T-cell (primary cell): ENCODE data around the gene ARAP1. TPM values are rescaled to one million over a fixed set of nuclear protein-coding genes. Genes with fewer than 3 reads are reported as not detected.

ENCODE experiments used
- ATAC-seq, 4 experiments: fragments of 200-7000 bp in 3 of 4; fragments of 150-1000 bp in 1 of 4; cut with Tn5 transposase; replicated peaks in 1 of 4; 1 replicate in 3 of 4; 2 replicates in 1 of 4; pipeline ENCODE4 v1.10.0; 2021; ENCODE audit warnings: moderate library complexity in 3 of 4, mild to moderate bottlenecking in 2 of 4, moderate number of reproducible peaks in 1 of 4
- CTCF ChIA-PET, 2 donors: fragments of 300-600 bp; sonication (Branson Sonifier 250); formaldehyde crosslinking; loops; one replicate each; lab custom pipeline; 2022; ENCODE audit warnings: antibody characterized with exemption in 2 of 2; lab: Charles Lee
- POLR2A ChIA-PET, 2 donors: fragments of 300-600 bp; sonication (Branson Sonifier 250); formaldehyde crosslinking; loops; one replicate each; lab custom pipeline; 2022; ENCODE audit warnings: antibody characterized with exemption in 2 of 2; lab: Charles Lee
- DNase-seq, 35 experiments: peaks; one replicate each; pipeline versions ENCODE4 v3.0.0 to v3.0.0-alpha.2; 2013 to 2023
- H3K27ac ChIP-seq: one replicate; pipeline ENCODE4 v1.5.1; 2013; ENCODE audit warnings: low read length
- H3K27me3 ChIP-seq, 2 experiments: replicated peaks in 1 of 2; 1 replicate in 1 of 2; 2 replicates in 1 of 2; pipeline versions ENCODE4 v1.6.1 to v1.7.0; 2013; ENCODE audit warnings: low read length in 1 of 2, mixed read lengths in 1 of 2; ENCODE audit not compliant: control insufficient read depth in 2 of 2, insufficient read depth in 2 of 2; ENCODE audit errors: extremely low read depth in 1 of 2
- H3K36me3 ChIP-seq, 2 donors: 1 replicate in 1 of 2; 2 replicates in 1 of 2; pipeline versions ENCODE4 v1.6.1 to v1.7.0; 2013; ENCODE audit warnings: low read length in 1 of 2; ENCODE audit not compliant: control insufficient read depth in 2 of 2, insufficient read depth in 1 of 2; ENCODE audit errors: extremely low read depth in 1 of 2
- H3K4me1 ChIP-seq, 2 experiments: 1 replicate in 1 of 2; 2 replicates in 1 of 2; pipeline versions ENCODE4 v1.6.1 to v1.7.0; 2013; ENCODE audit warnings: low read length in 2 of 2, mixed read lengths in 1 of 2; ENCODE audit not compliant: insufficient read depth in 2 of 2, control insufficient read depth in 1 of 2; ENCODE audit errors: extremely low read depth in 1 of 2
- H3K4me3 ChIP-seq, 2 donors: 1 replicate in 1 of 2; 2 replicates in 1 of 2; pipeline versions ENCODE4 v1.5.1 to v1.7.0; 2013; ENCODE audit warnings: mild to moderate bottlenecking in 2 of 2, low read length in 1 of 2, moderate library complexity in 1 of 2; ENCODE audit not compliant: control insufficient read depth in 1 of 2; ENCODE audit errors: extremely low read depth in 1 of 2
- H3K9me3 ChIP-seq: 2 replicates; pipeline ENCODE4 v1.7.0; 2013
- H3K27ac Mint-ChIP-seq, 2 donors: one replicate each; pipeline ENCODE4 v1.8.0; 2020 to 2021; ENCODE audit warnings: mild to moderate bottlenecking in 2 of 2, mixed read lengths in 2 of 2
- H3K27me3 Mint-ChIP-seq, 2 donors: one replicate each; pipeline ENCODE4 v1.8.0; 2021 to 2022; ENCODE audit warnings: mixed read lengths in 2 of 2
- H3K36me3 Mint-ChIP-seq: one replicate; pipeline ENCODE4 v1.8.0; 2021; ENCODE audit warnings: mixed read lengths
- H3K4me1 Mint-ChIP-seq, 3 donors: one replicate each; pipeline ENCODE4 v1.8.0; 2020 to 2022; ENCODE audit warnings: mixed read lengths in 3 of 3, mild to moderate bottlenecking in 1 of 3
- H3K4me3 Mint-ChIP-seq, 3 donors: one replicate each; pipeline ENCODE4 v1.8.0; 2020 to 2022; ENCODE audit warnings: mild to moderate bottlenecking in 3 of 3, mixed read lengths in 3 of 3, moderate library complexity in 3 of 3
- H3K9me3 Mint-ChIP-seq, 3 donors: one replicate each; pipeline ENCODE4 v1.8.0; 2020 to 2022; ENCODE audit warnings: mixed read lengths in 3 of 3
- WGBS: methylation state at CpG from one replicate; pipeline ENCODE4 v1.1.5; 2013; ENCODE audit warnings: missing lambda C conversion rate; ENCODE audit not compliant: insufficient coverage; 5-methylcytosine and 5-hydroxymethylcytosine counted together
- total RNA-seq, 35 experiments: library from RNA in 6 of 35; stranded (reverse) in 6 of 35; fragments of 120-200 nt in 1 of 35; gene quantifications; one replicate each; pipeline versions ENCODE4 v1.2.1 to v1.2.4 and lab custom pipeline; 2013 to 2026

Gene ARAP1
- total RNA-seq, 5 donors from 2014 or later (not counting 1 experiment from before 2014, with no cell fraction given) = 117 to 162 (median 148) TPM

- H3K36me3 Mint-ChIP-seq = peaks cover 5% of the 10 kb centered on the region
- no peak overlapping the region for H3K27ac ChIP-seq
- no peak overlapping the region for H3K27ac Mint-ChIP-seq
- no peaks in the 10 kb centered on the region for H3K9me3 ChIP-seq
- no peak for ATAC-seq
- H3K27me3 ChIP-seq = peaks cover 0 to 2% of the 10 kb centered on the region in 2 experiments
- no peaks in the 10 kb centered on the region for H3K36me3 ChIP-seq
- H3K9me3 Mint-ChIP-seq = no peaks in the 10 kb centered on the region
- POLR2A ChIA-PET = no interaction called here
- H3K4me1 Mint-ChIP-seq = peaks cover 10 to 30% (median 13%) of the 10 kb centered on the region in 3 donors
- 91% methylated on average over 12 of the region's 12 CpGs for WGBS
- H3K27me3 Mint-ChIP-seq = no peaks in the 10 kb centered on the region
- H3K4me1 ChIP-seq = peaks cover 0 to 4% of the 10 kb centered on the region in 2 experiments
- CTCF ChIA-PET = interaction anchor here in 1 of 2 donors (0.6 kb wide), 1 partner anchor 47 kb away, joined by 4 read pairs; no protein-coding TSS in a partner anchor
- DNase-seq = no peak
- no peak overlapping the region for H3K4me3 ChIP-seq
- no peak overlapping the region for H3K4me3 Mint-ChIP-seq
Measured at GRCh38 chr11:72772059-72772458, 19.9 kb upstream of the ARAP1 start.

- H3K27ac ChIP-seq = no peak overlapping the region
- no CpG with 5 or more reads among the region's 4 CpGs for WGBS
- ChIA-PET POLR2A (no interaction called here), CTCF (no interaction called here)
- H3K4me1 ChIP-seq = peaks cover 0 to 3% of the 10 kb centered on the region in 2 experiments
- peaks cover 0 to 5% of the 10 kb centered on the region in 2 experiments for H3K27me3 ChIP-seq
- Mint-ChIP-seq H3K4me1 (peaks cover 7 to 25% (median 10%) of the 10 kb centered on the region in 3 donors), H3K36me3 (peaks cover 5% of the 10 kb centered on the region), H3K27me3 (no peaks in the 10 kb centered on the region), H3K27ac (no peak overlapping the region), H3K4me3 (no peak overlapping the region), H3K9me3 (no peaks in the 10 kb centered on the region)
- H3K9me3 ChIP-seq = no peaks in the 10 kb centered on the region
- no peaks in the 10 kb centered on the region for H3K36me3 ChIP-seq
- no peak for DNase-seq
- H3K4me3 ChIP-seq = no peak overlapping the region
- no peak for ATAC-seq
Measured at GRCh38 chr11:72771507-72771906, 19.3 kb upstream of the ARAP1 start.

GRCh38 chr11:72770799-72771198, 18.6 kb upstream of the ARAP1 start:
- H3K9me3 ChIP-seq = no peaks in the 10 kb centered on the region
- Mint-ChIP-seq H3K27ac (no peak overlapping the region), H3K4me3 (no peak overlapping the region), H3K9me3 (no peaks in the 10 kb centered on the region), H3K27me3 (no peaks in the 10 kb centered on the region), H3K36me3 (peaks cover 5% of the 10 kb centered on the region), H3K4me1 (peaks cover 4 to 18% (median 6%) of the 10 kb centered on the region in 3 donors)
- ChIA-PET CTCF (no interaction called here), POLR2A (no interaction called here)
- peaks cover 0 to 5% of the 10 kb centered on the region in 2 experiments for H3K27me3 ChIP-seq
- no peaks in the 10 kb centered on the region for H3K4me1 ChIP-seq
- no peak overlapping the region for H3K27ac ChIP-seq
- ATAC-seq (no peak), DNase-seq (no peak)
- H3K36me3 ChIP-seq = no peaks in the 10 kb centered on the region
- 100% methylated on average over 2 of the region's 3 CpGs for WGBS
- no peak overlapping the region for H3K4me3 ChIP-seq

GRCh38 chr11:72769680-72770079, 17.5 kb upstream of the ARAP1 start:
- H3K27ac ChIP-seq = no peak overlapping the region
- no peak overlapping the region for H3K4me3 ChIP-seq
- Mint-ChIP-seq H3K36me3 (peaks cover 5% of the 10 kb centered on the region), H3K4me1 (peaks cover 0 to 8% (median 4%) of the 10 kb centered on the region in 3 donors), H3K27ac (no peak overlapping the region), H3K9me3 (no peaks in the 10 kb centered on the region), H3K27me3 (no peaks in the 10 kb centered on the region), H3K4me3 (no peak overlapping the region)
- no peaks in the 10 kb centered on the region for H3K9me3 ChIP-seq
- ChIA-PET CTCF (no interaction called here), POLR2A (interaction anchor here in 1 of 2 donors (0.5 kb wide), 1 partner anchor 491 kb away, joined by 4 read pairs; no protein-coding TSS in a partner anchor)
- peaks cover 0 to 5% of the 10 kb centered on the region in 2 experiments for H3K27me3 ChIP-seq
- H3K4me1 ChIP-seq = no peaks in the 10 kb centered on the region
- no peaks in the 10 kb centered on the region for H3K36me3 ChIP-seq
- WGBS = no CpG with 5 or more reads among the region's 4 CpGs
- DNase-seq (no peak), ATAC-seq (no peak)

GRCh38 chr11:72768581-72768980, 16.4 kb upstream of the ARAP1 start:
- Mint-ChIP-seq H3K27ac (no peak overlapping the region), H3K36me3 (peaks cover 5% of the 10 kb centered on the region), H3K9me3 (no peaks in the 10 kb centered on the region), H3K4me3 (no peak overlapping the region), H3K4me1 (peaks cover under 1 to 4% (median 1%) of the 10 kb centered on the region in 3 donors), H3K27me3 (no peaks in the 10 kb centered on the region)
- POLR2A ChIA-PET = no interaction called here
- Histone ChIP-seq H3K9me3 (no peaks in the 10 kb centered on the region), H3K27ac (no peak overlapping the region), H3K4me3 (no peak overlapping the region), H3K4me1 (no peaks in the 10 kb centered on the region), H3K36me3 (no peaks in the 10 kb centered on the region), H3K27me3 (peaks cover 0 to 5% of the 10 kb centered on the region in 2 experiments)
- CTCF ChIA-PET = no interaction called here
- ATAC-seq (no peak), DNase-seq (no peak)
- no CpG with 5 or more reads among the region's 3 CpGs for WGBS

GRCh38 chr11:72767203-72768062, 15.2 kb upstream of the ARAP1 start:
- H3K4me3 ChIP-seq = no peak overlapping the region
- H3K9me3 ChIP-seq = no peaks in the 10 kb centered on the region
- ATAC-seq = no peak
- H3K4me1 ChIP-seq = peaks cover 0 to 3% of the 10 kb centered on the region in 2 experiments
- DNase-seq = no peak
- H3K27me3 ChIP-seq = peaks cover 0 to 5% of the 10 kb centered on the region in 2 experiments
- Mint-ChIP-seq H3K4me1 (peaks cover 10 to 13% (median 11%) of the 10 kb centered on the region in 3 donors), H3K27me3 (no peaks in the 10 kb centered on the region), H3K4me3 (no peak overlapping the region), H3K27ac (peak overlapping the region in 1 of 2 donors; percentile 39), H3K36me3 (peaks cover 5% of the 10 kb centered on the region), H3K9me3 (no peaks in the 10 kb centered on the region)
- no peaks in the 10 kb centered on the region for H3K36me3 ChIP-seq
- ChIA-PET POLR2A (no interaction called here), CTCF (interaction anchor here (0.5 to 0.6 kb wide), 2 partner anchors 31 to 916 kb away, joined by 3 to 7 read pairs; no protein-coding TSS in a partner anchor)
- no peak overlapping the region for H3K27ac ChIP-seq
- WGBS = 82% methylated on average over 4 of the region's 4 CpGs
